GM10266 (cell line): ENCODE results near the gene LRP1B.

Source experiments
- DNase-seq: peaks from one replicate; pipeline ENCODE4 v3.0.0; 2012; ENCODE audit errors: extremely low spot score
- TF ChIP-seq, protein P1 (sequence below): IDR thresholded peaks from 2 replicates; pipeline ENCODE4 v1.5.1; 2012; ENCODE audit warnings: mild to moderate bottlenecking, low read depth; ENCODE audit not compliant: control insufficient read depth, insufficient read depth; ENCODE audit errors: missing control alignments

The LRP1B gene

DNA sequence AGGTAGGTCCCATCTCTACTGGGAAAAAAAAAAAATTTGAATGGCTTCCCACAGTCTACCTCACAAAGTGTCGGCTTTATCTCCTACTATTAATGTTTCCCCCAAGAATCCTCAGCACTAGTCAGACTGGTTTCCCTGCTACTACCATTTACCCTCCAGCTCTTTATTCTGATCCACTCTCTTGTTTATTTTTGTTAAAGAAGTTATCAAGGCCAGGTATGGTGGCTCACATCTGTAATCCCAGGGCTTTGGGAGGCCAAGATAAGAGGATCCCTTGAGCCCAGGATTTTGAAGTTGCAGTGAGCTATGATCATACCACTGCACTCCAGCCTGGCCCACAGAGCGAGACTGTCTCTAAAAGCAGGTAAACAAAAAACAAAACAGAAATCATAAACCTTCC, 1275.3 kb downstream of the LRP1B start:
- no peak for DNase-seq
- TF ChIP-seq, protein P1, sequence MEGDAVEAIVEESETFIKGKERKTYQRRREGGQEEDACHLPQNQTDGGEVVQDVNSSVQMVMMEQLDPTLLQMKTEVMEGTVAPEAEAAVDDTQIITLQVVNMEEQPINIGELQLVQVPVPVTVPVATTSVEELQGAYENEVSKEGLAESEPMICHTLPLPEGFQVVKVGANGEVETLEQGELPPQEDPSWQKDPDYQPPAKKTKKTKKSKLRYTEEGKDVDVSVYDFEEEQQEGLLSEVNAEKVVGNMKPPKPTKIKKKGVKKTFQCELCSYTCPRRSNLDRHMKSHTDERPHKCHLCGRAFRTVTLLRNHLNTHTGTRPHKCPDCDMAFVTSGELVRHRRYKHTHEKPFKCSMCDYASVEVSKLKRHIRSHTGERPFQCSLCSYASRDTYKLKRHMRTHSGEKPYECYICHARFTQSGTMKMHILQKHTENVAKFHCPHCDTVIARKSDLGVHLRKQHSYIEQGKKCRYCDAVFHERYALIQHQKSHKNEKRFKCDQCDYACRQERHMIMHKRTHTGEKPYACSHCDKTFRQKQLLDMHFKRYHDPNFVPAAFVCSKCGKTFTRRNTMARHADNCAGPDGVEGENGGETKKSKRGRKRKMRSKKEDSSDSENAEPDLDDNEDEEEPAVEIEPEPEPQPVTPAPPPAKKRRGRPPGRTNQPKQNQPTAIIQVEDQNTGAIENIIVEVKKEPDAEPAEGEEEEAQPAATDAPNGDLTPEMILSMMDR, result no peak

DNA sequence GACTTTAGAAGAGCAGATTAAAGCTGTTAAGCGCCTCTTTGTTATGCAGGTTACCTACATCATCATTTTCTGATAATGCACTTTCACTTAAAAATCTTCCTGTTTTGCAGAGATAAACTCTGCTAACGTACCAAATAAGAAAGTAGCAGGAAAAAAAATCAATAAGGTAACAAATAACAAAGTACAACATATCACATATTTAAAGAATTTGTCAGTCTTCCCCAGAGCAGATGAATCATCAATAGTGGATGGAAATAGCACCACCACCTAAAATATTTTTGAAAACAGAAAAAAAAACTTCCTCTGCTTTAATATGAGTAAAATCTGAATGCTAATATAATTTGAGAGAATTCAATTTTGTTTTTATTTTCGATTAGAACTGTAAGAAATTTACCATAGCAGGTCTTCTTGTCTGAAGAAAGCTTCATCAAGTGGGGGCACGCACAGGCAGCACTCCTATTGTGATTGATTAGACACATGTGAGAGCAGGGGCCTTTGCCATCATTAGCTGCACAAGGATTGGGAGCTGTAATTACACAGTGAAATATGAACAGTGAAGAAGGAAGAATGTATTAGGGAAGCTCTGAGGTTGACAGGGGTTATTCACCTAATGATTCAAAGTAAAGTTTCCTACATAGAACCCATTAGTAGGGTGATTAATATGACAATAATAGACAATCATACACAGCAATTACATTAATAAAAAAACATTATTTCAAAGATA, 1279.4 kb downstream of the LRP1B start:
- no peak for DNase-seq
- TF ChIP-seq, protein P1, result no peak

DNA sequence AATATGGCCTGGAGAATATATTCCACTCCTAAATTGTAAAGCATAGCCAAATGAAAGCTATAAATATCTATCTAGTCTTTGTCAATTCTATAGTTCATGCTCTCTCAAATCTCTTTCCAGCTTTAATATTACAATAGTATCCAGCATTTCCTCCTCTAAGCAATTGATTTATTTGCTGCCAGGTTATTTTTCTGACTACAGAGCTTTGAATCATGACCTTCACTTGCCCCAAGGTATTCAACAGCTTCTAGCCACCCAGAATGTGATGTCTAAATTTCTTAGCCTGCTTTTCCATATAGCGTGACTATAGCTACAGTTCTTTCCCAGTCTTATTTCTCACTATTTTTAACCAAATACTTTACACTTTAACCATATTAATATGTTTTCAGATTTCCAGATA, 1287.6 kb downstream of the LRP1B start:
- TF ChIP-seq, protein P1, result no peak
- DNase-seq, result no peak

DNA sequence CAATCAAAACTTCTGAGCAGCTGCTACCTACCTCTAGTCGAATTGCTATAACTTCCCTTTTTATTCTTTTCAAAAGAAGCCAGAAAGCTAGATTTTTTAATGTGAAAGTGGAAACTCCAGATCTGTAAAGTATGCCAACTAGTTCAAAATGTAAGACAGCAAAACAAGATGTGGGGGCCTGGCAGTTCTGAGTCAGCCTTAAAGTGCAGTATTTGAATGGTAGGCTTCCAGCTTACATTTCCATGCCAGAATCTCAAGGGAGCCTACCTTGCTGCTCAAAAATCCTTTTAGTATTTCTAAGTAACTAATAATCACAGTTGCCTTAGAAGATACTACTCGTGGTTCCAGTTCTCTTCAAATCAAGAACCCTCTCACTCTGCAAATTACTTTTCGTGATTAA, 1288.7 kb downstream of the LRP1B start:
- TF ChIP-seq, protein P1, result no peak
- DNase-seq, result no peak

DNA sequence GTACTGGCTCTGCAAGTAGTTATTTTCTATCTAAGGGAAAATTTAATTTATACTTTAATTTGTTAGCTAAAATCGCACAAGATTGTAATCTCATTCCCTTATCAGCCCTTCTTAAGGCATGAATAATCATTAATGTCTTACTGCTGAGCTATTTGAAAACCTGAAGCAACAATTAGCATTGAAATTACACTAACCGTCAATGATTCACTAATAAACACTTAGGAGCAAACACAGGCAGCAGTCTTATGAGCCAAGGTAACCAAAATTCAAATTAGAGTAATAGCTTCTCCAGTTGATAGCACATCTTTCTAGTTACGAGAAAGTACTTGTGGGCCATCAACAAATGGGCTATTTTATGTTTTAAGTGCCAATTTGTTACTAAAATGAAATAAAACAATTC, 1289.7 kb downstream of the LRP1B start:
- TF ChIP-seq, protein P1, result no peak
- DNase-seq, result no peak

DNA sequence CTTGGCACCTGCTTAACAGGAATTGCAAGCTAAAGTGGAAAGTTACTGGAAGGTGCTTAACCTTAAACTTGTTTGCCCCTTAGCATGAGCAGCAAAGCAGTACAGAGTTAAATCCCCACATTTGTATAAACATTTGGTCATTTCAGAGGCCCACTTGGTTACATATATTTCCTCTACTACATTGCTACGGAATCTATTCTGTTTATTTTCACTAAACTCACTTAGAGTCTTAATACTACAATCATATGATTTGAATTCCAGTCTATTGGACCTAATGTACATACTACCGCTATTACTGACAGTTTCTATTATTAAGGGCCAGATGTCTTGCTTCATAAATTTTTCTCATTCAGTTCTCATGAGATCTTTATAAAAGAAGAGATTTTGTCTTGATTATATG, 1294.0 kb downstream of the LRP1B start:
- DNase-seq, result no peak
- TF ChIP-seq, protein P1, result no peak

DNA sequence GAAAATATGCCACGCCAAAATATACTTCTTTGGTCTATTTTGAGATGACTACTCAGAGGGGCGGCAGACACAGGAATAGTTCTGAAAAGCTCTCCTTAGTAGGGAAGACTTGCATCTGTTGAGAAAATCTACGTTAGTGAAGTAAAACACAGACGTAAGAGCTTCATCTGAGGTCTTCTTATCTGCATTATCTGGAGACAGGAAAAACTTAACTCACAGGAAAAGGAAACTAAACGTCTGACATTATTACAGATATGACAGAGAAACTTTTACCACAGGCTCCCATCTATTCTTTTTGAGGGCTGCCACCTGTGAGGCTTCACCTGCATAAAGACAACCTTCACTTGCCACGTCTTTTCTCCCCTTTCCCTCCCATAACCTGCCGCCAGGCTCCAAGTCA, 1295.7 kb downstream of the LRP1B start:
- DNase-seq, result no peak
- TF ChIP-seq, protein P1, result no peak
